HEK293 (cell line): ENCODE measurements around the gene ATP8A2.
"Not testable (repeated sequence)": the region's sequence is repeated elsewhere in the genome, so short reads cannot be mapped to it uniquely, and the experiment has no call there.

Experiments used
- CTCF ChIA-PET: fragments of 350-600 bp; formaldehyde crosslinking; extraction: SDS; loops from one replicate; lab custom pipeline; 2021; ENCODE audit warnings: antibody characterized with exemption; lab: Yijun Ruan, JAX
- POLR2A ChIA-PET: fragments of 300-600 bp; formaldehyde crosslinking; extraction: SDS; loops from one replicate; lab custom pipeline; 2020; ENCODE audit warnings: antibody characterized with exemption, inconsistent platforms; lab: Yijun Ruan, JAX
- H3K27ac ChIP-seq: fragments of 200-500 bp; sonication (Bioruptor generic); 2 replicates; pipeline ENCODE4 v1.5.1; 2014; ENCODE audit warnings: low read depth, low read length, control low read depth, inconsistent platforms; ENCODE audit errors: extremely low read depth
- H3K36me3 ChIP-seq, 2 experiments: fragments of 200-500 bp in 1 of 2; sonication (Bioruptor generic) in 1 of 2; 1 replicate in 1 of 2; 2 replicates in 1 of 2; pipeline ENCODE4 v1.5.1; 2014 to 2017; ENCODE audit warnings: inconsistent platforms in 2 of 2, low read length in 2 of 2; ENCODE audit not compliant: control insufficient read depth in 2 of 2, insufficient read depth in 1 of 2
- H3K4me1 ChIP-seq: fragments of 200-500 bp; sonication (Bioruptor generic); 2 replicates; pipeline ENCODE4 v1.5.1; 2014; ENCODE audit warnings: mild to moderate bottlenecking, low read length, inconsistent platforms; ENCODE audit not compliant: control insufficient read depth, insufficient read depth
- H3K4me3 ChIP-seq: 2 replicates; pipeline ENCODE4 v1.5.1; 2011; ENCODE audit warnings: low read depth, mild to moderate bottlenecking, control low read depth, low read length, moderate library complexity
- H3K9me3 ChIP-seq: fragments of 200-500 bp; sonication (Bioruptor generic); 2 replicates; pipeline ENCODE4 v1.5.1; 2014; ENCODE audit warnings: low read depth, low read length, inconsistent platforms; ENCODE audit not compliant: control insufficient read depth, insufficient read depth
- BCL11B ChIP-seq: fragments of 450-650 bp; formaldehyde crosslinking; IDR thresholded peaks from 2 replicates; pipeline ENCODE4 v1.5.1; 2016; ENCODE audit warnings: low read depth, missing biosample characterization, missing genetic modification characterization
- IKZF3 ChIP-seq: fragments of 450-650 bp; IDR thresholded peaks from 2 replicates; pipeline ENCODE4 v1.5.0; 2018; ENCODE audit warnings: missing biosample characterization, mild to moderate bottlenecking, missing genetic modification characterization, moderate library complexity
- OVOL3 ChIP-seq: fragments of 450-650 bp; formaldehyde crosslinking; IDR thresholded peaks from 2 replicates; pipeline ENCODE4 v1.5.1; 2016; ENCODE audit warnings: missing biosample characterization, missing genetic modification characterization
- YY1 ChIP-seq: fragments of 450-650 bp; formaldehyde crosslinking; IDR thresholded peaks from 2 replicates; pipeline ENCODE4 v1.5.1; 2018; ENCODE audit warnings: missing biosample characterization, missing genetic modification characterization
- YY2 ChIP-seq: fragments of 450-650 bp; formaldehyde crosslinking; IDR thresholded peaks from 2 replicates; pipeline ENCODE4 v1.5.1; 2016; ENCODE audit warnings: missing biosample characterization, missing genetic modification characterization
- ZNF391 ChIP-seq: fragments of 450-650 bp; formaldehyde crosslinking; IDR thresholded peaks from 2 replicates; pipeline ENCODE4 v1.5.1; 2016; ENCODE audit warnings: low read depth, missing biosample characterization, missing genetic modification characterization, borderline replicate concordance
- ZNF473 ChIP-seq: fragments of 450-650 bp; formaldehyde crosslinking; IDR thresholded peaks from 2 replicates; pipeline ENCODE4 v1.5.1; 2017; ENCODE audit warnings: missing biosample characterization, missing genetic modification characterization
- ZNF548 ChIP-seq: fragments of 450-650 bp; formaldehyde crosslinking; IDR thresholded peaks from 2 replicates; pipeline ENCODE4 v1.5.1; 2016; ENCODE audit warnings: missing biosample characterization, missing genetic modification characterization
- ZNF629 ChIP-seq: fragments of 450-650 bp; formaldehyde crosslinking; IDR thresholded peaks from 2 replicates; pipeline ENCODE4 v1.5.1; 2017; ENCODE audit warnings: missing biosample characterization, missing genetic modification characterization
- TF ChIP-seq, protein P1 (sequence below): fragments of 450-650 bp; IDR thresholded peaks from 2 replicates; pipeline ENCODE4 v1.5.1; 2018; ENCODE audit warnings: missing biosample characterization, missing genetic modification characterization
- TF ChIP-seq, protein P2 (sequence below): fragments of 450-650 bp; formaldehyde crosslinking; IDR thresholded peaks from 2 replicates; pipeline ENCODE4; 2016; ENCODE audit warnings: missing biosample characterization, missing genetic modification characterization
- TF ChIP-seq, protein P3 (sequence below): fragments of 450-650 bp; formaldehyde crosslinking; IDR thresholded peaks from 2 replicates; pipeline ENCODE4 v1.5.1; 2016; ENCODE audit warnings: missing biosample characterization, missing genetic modification characterization
- TF ChIP-seq, protein P4 (sequence below): fragments of 450-650 bp; formaldehyde crosslinking; IDR thresholded peaks from 2 replicates; pipeline ENCODE4 v1.5.1; 2017; ENCODE audit warnings: missing biosample characterization, missing genetic modification characterization

ATP8A2 gene

DNA sequence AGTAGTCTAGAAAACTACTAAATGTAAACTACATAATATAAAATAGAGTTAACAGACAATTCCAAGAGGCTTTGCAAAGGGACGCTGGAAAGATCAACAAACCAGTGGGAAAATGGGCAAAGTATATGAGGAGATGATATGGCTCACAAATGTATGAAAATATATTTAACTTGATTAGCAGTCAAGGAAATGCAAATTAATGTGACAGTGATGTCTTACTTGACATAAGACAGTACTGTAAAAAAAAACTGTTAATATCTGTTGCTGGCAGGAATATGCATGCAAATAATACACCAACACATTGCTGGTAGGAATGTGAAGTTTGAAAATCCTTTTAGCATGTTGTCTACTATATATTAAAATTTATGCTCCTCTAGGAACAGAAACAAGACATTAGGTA, 136.1 kb downstream of the ATP8A2 start (continued):
- TF ChIP-seq, protein P1, sequence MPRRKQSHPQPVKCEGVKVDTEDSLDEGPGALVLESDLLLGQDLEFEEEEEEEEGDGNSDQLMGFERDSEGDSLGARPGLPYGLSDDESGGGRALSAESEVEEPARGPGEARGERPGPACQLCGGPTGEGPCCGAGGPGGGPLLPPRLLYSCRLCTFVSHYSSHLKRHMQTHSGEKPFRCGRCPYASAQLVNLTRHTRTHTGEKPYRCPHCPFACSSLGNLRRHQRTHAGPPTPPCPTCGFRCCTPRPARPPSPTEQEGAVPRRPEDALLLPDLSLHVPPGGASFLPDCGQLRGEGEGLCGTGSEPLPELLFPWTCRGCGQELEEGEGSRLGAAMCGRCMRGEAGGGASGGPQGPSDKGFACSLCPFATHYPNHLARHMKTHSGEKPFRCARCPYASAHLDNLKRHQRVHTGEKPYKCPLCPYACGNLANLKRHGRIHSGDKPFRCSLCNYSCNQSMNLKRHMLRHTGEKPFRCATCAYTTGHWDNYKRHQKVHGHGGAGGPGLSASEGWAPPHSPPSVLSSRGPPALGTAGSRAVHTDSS (tag by site-specific recombination), result no peak
- TF ChIP-seq ZNF391 (tag by site-specific recombination), result no peak
- TF ChIP-seq ZNF473 (tag by site-specific recombination), result no peak
- TF ChIP-seq, protein P2, sequence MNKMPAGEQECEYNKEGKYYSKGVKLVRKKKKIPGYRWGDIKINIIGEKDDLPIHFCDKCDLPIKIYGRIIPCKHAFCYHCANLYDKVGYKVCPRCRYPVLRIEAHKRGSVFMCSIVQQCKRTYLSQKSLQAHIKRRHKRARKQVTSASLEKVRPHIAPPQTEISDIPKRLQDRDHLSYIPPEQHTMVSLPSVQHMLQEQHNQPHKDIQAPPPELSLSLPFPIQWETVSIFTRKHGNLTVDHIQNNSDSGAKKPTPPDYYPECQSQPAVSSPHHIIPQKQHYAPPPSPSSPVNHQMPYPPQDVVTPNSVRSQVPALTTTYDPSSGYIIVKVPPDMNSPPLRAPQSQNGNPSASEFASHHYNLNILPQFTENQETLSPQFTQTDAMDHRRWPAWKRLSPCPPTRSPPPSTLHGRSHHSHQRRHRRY, result no peak
- no peak for TF ChIP-seq BCL11B (tag by site-specific recombination)
- TF ChIP-seq ZNF548 (tag by site-specific recombination), result no peak
- TF ChIP-seq, protein P3, sequence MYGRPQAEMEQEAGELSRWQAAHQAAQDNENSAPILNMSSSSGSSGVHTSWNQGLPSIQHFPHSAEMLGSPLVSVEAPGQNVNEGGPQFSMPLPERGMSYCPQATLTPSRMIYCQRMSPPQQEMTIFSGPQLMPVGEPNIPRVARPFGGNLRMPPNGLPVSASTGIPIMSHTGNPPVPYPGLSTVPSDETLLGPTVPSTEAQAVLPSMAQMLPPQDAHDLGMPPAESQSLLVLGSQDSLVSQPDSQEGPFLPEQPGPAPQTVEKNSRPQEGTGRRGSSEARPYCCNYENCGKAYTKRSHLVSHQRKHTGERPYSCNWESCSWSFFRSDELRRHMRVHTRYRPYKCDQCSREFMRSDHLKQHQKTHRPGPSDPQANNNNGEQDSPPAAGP (tag by site-specific recombination), result no peak

DNA sequence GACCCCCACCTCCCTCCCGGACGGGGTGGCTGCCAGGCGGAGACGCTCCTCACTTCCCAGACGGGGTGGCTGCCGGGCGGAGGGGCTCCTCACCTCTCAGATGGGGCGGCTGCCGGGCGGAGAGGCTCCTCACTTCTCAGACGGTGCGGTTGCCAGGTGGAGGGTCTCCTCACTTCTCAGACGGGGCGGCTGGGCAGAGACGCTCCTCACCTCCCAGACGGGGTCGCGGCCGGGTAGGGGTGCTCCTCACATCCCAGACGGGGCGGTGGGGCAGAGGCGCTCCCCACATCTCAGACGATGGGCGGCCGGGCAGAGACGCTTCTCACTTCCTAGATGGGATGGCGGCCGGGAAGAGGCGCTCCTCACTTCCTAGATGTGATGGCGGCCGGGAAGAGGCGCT, 141.3 kb downstream of the ATP8A2 start:
- POLR2A ChIA-PET, H3K9me3 ChIP-seq, H3K4me1 ChIP-seq, H3K4me3 ChIP-seq, H3K27ac ChIP-seq, H3K36me3 ChIP-seq, CTCF ChIA-PET: not testable (repeated sequence)

DNA sequence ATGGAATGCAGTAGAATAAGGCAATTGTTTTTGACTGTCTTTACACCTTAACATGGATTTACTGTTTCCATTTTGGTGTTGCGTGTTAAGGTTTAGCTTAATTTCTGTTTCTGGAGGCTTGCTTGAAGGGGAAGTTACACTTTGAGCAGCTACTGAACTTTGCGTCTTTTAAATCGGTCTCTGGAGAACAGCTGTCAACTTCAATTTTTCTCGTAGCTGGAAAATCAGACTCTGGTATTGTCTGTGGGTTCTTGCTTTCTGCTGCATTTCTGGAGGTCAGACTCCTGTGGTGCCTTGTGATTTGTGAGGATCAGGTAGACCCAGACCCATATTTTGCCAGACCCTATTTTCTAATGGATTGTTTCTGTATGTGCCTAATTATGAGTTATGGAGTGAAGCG, 146.7 kb downstream of the ATP8A2 start:
- Histone ChIP-seq H3K9me3 (no peaks in the 10 kb centered on the region), H3K27ac (no peak overlapping the region), H3K4me3 (no peak overlapping the region), H3K36me3 (no peaks in the 10 kb centered on the region), H3K4me1 (no peaks in the 10 kb centered on the region)
- TF ChIP-seq OVOL3 (tag by site-specific recombination), result no peak
- CTCF ChIA-PET, result no interaction called here
- POLR2A ChIA-PET, result no interaction called here

DNA sequence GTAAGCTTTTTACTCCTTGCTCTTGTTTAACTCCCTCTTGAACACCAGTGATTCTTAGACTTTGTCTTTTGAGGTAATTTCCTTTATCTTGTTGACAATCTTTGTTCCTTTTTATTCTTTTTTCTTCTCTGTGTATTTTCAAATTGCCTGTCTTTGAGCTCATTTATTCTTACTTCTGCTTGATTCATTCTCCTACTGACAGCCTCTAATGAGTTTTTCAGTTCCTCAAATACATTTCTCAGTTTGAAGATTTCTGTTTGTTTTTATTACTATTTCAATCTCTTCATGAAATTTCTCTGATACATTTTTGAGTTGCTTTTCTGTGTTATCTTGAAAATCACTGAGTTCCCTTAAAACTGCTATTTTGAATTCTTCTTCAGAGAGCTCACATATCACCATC, 154.1 kb downstream of the ATP8A2 start:
- no peak overlapping the region for H3K4me3 ChIP-seq
- CTCF ChIA-PET, result interaction anchor here (0.5 to 0.6 kb wide), 2 partner anchors 9 to 183 kb away, joined by 3 to 5 read pairs; no protein-coding TSS in a partner anchor
- TF ChIP-seq YY2 (tag by site-specific recombination), result no peak
- H3K27ac ChIP-seq, result no peak overlapping the region
- POLR2A ChIA-PET, result no interaction called here
- no peaks in the 10 kb centered on the region for H3K36me3 ChIP-seq
- H3K4me1 ChIP-seq, result no peaks in the 10 kb centered on the region
- H3K9me3 ChIP-seq, result no peaks in the 10 kb centered on the region

DNA sequence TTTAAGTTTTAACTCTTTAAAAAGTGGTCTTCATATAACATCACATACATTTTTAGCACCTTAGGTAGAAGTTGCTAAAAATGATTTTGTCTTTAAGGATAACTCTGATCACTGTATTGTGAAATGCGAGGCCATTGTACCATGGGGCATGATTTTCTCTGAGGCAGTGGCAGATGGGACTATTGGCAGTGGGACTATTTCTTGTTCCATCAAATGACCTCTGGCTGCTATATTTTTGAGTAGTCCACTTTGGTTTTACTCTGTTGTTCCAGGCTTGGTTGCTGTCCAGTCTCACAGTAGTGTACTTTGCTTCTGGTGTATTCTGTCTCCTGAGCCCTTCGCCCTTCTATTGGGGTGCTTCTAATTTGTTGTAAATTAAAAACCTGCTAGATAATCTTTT, 156.5 kb downstream of the ATP8A2 start:
- Histone ChIP-seq H3K27ac (no peak overlapping the region), H3K9me3 (no peaks in the 10 kb centered on the region), H3K36me3 (no peaks in the 10 kb centered on the region), H3K4me1 (no peaks in the 10 kb centered on the region), H3K4me3 (no peak overlapping the region)
- ChIA-PET POLR2A (no interaction called here), CTCF (no interaction called here)
- no peak for TF ChIP-seq YY1 (tag by site-specific recombination)
- no peak for TF ChIP-seq IKZF3
- TF ChIP-seq, protein P4, sequence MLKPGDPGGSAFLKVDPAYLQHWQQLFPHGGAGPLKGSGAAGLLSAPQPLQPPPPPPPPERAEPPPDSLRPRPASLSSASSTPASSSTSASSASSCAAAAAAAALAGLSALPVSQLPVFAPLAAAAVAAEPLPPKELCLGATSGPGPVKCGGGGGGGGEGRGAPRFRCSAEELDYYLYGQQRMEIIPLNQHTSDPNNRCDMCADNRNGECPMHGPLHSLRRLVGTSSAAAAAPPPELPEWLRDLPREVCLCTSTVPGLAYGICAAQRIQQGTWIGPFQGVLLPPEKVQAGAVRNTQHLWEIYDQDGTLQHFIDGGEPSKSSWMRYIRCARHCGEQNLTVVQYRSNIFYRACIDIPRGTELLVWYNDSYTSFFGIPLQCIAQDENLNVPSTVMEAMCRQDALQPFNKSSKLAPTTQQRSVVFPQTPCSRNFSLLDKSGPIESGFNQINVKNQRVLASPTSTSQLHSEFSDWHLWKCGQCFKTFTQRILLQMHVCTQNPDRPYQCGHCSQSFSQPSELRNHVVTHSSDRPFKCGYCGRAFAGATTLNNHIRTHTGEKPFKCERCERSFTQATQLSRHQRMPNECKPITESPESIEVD, result no peak
- no peak for TF ChIP-seq ZNF629 (tag by site-specific recombination)
